Dermis microvascular lymphatic vessel endothelial cell (primary cell): ENCODE results near the gene TMEM178A. TPM values are rescaled to one million over a fixed set of nuclear protein-coding genes. Genes with fewer than 3 reads are reported as not detected.

Source experiments
- DNase-seq, 2 donors: peaks; one replicate each; pipeline versions ENCODE4 v3.0.0 to v3.0.0-alpha.2; 2010; ENCODE audit warnings: low read depth in 2 of 2
- total RNA-seq: library from RNA; depleted of rRNA; stranded (reverse); fragments of >200 nt; gene quantifications from 2 replicates; pipeline ENCODE4 v1.2.1, GENCODE V29; 2014

TMEM178A gene
- total RNA-seq, 1 donor from 2014 or later = not detected

DNA sequence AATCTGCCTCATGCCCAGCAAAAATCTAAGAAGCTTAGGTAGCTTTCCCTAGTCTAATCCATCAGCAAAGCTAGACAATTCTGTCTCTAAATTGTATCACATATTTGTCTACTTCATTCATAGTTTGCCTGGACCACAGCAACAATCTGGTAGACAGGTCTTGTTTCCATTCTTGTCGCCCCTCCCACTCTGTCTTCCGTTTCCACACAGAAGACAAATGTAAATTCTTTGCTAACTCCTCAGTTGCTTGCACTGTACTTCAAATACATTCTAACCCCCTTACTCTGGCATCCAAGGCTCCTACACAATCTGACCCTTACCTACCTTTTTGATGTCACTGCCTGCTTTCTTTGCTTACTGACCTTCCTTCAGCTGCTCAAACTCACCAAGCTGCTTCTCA is 73.2 kb downstream of the TMEM178A start:
- DNase-seq = no peak

DNA sequence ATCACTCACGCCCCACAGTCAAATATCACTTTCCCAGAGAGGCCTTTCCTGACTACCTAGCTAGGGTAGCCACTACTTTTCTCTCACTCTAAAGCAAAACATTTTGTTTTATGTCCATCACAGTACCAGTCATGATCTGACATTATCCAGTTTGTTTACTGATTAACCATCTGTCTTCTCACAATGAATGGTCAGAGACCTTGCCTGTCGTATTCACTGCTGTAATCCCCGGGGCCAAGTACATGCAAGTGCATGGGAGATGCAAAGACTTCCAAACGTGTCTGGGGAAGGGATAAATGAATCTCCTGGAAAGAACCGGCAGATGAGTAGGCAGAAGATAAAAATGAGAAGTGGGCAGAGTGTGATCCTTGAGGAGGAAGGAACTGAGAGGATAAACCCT is 73.7 kb downstream of the TMEM178A start:
- no peak for DNase-seq

DNA sequence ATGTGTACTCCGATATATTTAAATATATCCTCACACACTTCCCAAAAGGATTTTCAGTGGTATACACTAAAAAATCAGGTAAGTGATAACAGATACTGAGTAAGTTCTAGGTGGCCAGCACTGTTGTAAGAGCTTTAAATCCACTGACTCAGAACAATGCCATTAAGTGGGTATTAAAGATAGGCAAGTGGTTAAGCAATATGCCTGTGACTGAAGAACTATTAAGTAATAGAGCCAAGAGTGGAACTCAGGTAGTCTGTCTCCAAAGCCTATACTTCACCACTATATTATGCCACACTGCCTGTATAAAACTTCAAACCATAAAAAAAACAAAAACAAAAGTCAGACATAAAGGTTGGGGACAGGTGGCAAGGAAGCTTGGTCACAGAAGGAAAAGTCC is 76.2 kb downstream of the TMEM178A start:
- DNase-seq = no peak

DNA sequence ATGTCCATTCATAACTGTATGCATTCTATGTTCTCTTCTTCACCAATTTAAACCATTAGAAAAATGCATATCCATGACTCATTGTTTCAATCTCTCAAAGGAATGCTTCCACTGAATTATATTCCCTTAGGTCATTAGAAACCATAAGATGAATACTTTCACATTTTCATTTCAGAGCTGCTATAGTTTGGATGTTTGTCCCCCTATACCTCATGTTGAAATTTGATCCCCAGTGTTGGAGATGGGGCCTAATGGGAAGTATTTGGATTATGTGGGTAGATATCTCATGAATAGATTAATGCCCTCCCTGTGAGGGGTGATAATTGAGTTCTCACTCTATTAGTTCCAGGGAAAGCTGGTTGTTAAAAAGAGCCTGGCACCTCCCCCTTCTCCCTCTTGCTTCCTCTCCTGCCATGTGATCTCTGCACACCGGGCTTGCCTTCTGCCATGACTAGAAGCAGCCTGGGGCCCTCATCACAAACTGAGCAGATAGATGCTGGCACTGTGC is 77.6 kb downstream of the TMEM178A start:
- no peak for DNase-seq

DNA sequence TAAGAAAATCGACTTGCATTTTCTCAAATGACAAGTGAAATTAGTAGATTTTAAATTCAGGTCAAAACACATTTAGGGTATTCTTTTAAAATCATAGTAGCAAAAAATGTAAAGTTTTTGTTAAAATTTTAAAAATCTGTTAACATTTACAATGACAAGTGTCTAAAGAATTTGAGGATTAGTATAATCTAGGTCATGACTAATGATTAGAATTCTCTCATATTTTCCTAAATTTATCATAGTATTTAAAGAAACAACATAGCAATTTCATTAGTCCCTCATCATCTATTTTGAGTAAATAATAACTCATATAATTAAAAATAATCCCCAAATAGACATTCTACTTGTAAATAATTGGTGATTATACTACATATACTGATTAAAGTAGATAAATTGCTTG is 89.7 kb downstream of the TMEM178A start:
- no peak for DNase-seq

DNA sequence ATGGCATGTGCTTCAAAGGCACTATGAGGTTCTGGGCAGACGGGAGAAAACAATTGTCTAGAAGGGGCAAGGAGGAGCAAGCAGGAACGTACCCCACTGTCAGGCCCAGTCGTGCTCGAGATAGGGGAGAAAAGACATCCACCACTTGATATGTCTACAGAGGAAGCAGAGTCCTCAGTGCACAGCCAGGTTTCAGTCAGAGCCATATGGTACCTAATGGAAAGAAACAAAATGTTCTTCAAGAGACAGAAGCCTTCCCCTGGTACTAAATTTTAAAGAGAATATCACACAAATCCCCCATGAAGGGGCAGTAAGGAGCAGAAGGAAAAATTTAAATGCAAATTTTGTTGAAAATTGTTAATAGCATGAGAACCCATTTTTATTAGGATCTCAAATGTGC is 91.4 kb downstream of the TMEM178A start:
- DNase-seq = no peak

DNA sequence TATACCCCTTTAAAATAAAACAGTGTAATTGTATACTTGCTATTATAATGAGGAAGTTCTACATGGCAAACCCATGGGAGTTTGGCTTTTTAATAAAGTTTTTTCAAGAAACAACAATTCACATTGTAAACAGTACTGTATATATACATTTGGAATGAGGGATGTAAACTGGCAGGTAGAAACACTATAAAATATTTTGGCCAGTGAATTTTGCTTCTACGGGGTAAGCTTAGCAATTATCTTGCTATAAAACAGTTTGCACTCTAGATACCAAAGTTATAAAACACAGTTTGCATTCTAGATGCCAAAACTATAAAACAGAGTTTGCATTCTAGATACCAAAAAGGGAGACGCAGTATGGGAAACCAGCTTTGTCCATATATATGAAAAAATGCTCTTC is 96.7 kb downstream of the TMEM178A start:
- no peak for DNase-seq

Other genes with a start within 250 kb of the TMEM178A start
- gene MAP4K3, start 228.6 kb upstream of the TMEM178A start, total RNA-seq = 10.1 and 11.5 TPM in 2 replicates
- gene THUMPD2, start 113.3 kb downstream of the TMEM178A start, total RNA-seq = 4.2 and 4.4 TPM in 2 replicates